Activated gamma-delta T cell (primary cell): ENCODE measurements around the gene PARD3.
"Not testable (repeated sequence)": the region's sequence is repeated elsewhere in the genome, so short reads cannot be mapped to it uniquely, and the experiment has no call there.

Experiments
- DNase-seq: peaks from one replicate; lab custom pipeline; 2025; lab: John Stamatoyannopoulos, UW

The PARD3 gene

DNA sequence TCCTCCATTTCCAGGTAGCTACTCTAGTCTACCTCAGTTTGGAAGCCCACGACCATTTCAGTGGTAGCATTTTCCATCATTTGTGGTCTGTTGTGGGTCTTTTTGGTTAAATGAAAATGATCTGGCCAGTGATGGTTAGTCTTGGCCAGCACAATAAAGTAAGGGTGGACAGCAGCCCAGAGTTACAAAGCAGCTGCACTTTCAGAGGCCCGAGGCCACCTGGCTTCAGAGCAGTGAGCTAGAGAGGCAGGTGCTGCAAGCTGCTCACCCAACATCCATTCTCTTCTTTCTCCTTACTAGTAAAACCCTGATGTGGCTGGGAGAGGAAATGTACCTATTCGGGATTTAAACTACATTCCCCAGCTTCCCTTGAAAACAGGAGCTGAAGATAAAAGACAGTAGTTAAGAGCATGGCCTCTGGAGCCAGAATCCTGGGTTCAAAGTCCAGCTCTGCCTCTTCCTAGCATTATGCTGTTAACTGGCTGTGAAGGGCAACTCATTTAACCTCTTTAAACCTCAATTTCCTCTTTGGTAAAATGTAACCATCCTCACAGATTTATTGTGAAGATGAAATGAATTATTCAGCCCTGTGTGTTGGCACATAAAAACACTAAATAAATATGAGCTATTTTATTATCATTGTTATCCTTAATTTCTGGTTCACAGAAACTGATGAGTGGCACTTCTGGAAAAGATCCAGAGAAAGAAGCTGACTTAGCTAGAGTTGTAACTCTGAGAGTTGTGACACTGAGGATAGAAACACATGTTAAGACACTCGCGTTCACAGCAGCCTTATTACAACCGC, 517.4 kb downstream of the PARD3 start:
- no peak for DNase-seq

DNA sequence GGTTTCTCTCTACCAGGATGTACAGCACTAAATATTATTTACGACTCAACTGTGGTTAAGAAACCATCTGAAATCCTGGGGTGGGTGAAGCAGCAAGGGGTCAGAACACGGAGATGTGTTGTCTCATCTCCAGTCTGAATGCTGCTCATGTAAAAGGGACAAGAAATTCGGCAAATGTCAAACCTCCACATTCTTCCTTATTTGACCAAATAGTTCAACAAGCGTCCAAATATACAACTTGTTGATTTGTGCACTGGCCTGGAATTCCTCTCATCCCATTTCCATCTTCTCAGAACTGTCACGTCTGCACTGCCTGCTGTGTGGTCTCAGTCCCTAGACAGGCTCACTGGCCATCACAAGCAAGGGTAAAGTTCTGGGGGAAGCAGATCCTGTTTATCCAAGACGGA, 520.0 kb downstream of the PARD3 start:
- DNase-seq, result no peak

DNA sequence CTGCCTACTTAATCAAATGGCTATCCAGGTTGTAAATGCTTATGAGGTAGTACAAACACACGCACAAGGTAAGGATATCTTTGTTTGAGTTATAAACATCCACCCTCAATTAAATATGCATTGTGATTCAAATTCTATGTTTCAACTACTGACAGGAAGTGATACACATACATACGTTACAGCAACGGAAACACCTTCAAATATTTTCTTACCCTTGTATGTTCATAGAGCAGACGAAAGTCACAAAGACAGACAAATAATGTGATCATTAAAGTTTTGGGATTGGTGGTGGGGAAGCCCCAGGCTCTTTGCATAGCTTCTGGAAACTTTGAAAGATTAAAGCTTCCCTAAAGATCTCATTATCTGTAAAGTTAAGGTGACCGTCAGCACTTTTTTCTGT, 521.0 kb downstream of the PARD3 start:
- no peak for DNase-seq

DNA sequence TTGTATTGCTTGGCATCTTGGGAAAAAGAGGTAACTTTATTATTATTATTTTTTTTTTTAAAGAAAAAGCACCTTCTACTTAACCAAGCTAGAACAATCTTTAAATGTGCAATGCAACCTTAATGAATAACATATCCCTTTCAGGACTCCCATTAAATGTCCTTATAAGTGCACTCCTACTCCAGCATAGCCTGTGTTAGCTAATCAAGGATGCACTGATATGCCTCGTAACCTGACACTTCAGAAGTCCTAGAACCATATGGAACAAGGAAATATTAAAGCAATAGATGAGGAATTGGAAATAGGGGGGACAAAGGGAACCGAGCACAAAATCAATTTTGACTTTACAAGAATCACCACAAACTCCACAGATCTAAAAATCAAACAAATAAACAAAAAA, 522.4 kb downstream of the PARD3 start:
- DNase-seq, result no peak

DNA sequence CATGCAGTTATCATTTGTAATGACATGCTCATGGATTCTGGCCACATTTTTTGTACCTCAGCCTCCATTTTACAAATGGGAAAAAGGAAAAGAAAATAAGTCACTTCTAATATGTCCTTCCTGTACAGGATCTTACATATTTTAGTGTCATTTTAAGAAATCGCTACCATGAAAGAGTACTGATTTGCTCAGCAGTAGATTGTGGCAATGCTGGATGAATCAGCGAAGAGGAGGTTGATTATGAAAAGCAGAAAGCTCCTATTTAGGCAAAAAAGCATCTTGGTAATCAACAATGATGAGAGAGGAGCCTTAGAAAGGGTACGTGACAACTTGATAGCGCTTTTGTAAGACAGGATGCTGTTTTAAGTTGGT, 522.9 kb downstream of the PARD3 start:
- no peak for DNase-seq

DNA sequence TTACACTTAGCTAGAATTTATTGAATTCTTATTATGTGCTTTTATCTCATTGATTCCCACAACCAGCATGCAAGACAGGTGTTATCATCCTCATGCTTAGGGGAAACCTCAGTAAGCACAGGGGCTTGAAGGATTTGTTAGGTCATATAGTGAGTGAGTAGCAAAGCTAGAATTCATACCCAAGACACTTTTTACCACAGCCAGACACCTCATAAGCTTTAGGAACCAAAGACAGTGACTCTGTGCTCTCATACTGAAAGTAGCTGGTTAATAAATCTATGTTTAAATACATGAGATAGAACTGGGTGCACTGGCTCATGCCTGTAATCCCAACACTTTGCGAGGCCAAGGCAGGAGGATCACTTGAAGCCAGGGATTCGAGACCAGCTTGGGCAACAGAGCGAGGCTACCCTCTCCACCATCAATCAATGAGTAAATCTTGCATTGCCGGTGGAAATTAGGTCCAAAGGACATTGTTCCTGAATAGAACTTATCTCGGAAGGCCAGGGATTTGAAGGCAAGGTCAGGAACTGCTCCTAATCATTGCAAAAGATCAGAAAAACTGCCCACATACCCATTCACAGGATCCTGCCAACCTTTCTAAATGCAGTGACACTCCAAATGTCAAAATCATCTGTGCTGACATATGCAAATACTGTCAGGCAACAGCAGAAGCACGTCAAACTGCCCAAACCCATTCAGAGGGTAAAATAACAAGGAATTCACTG, 523.5 kb downstream of the PARD3 start:
- DNase-seq, result no peak

- no peak for DNase-seq
Observed at GRCh38 chr10:34290412-34291081, 524.5 kb downstream of the PARD3 start.

GRCh38 chr10:34288634-34289033, 526.5 kb downstream of the PARD3 start:
- DNase-seq, result no peak

- no peak for DNase-seq
Observed at GRCh38 chr10:34286136-34286739, 528.9 kb downstream of the PARD3 start.

DNA sequence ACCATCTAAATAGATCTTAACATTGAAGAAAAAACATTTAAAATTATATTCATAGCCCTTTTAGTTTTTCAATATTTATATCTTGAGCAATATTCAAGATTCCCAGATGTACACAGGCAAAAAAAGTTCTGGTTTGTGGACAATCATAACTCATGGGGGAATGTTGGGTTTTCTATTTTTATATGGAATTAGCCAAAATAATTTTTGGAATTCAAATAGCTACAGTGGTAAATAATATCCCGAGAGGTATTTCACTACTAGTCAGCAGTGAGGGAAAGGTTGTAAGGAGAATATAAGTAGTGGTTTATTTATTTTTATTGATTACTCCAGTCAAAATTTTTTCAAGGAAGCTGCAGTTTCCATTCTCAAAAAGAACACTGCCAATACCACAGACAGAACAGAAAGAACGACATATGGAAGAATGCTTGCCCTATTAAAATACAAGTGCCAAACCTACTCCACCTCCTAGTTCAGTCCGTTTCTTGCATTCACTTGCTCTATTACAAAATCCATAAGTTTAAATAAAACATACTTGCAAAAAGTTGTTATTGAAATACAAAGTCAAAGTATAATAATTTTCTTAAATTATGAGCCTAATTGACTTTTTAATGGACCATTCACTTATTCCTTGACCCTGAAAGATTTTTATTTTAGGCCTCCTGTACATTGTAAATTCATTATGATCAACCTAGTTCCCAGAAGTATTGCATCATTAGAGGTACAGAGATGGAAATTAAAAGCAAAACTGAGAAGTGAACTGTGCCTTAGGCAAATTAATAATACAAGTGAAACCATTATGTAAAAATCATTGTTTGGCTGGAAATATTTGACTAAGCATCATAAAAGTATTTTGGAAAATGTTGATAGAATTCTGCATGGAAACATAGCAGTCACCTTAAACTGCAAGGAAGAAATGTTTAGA, 533.2 kb downstream of the PARD3 start:
- DNase-seq, result no peak

GRCh38 chr10:34280599-34281374, 534.3 kb downstream of the PARD3 start:
- no peak for DNase-seq

GRCh38 chr10:34275626-34276130, 539.4 kb downstream of the PARD3 start:
- DNase-seq, result no peak

DNA sequence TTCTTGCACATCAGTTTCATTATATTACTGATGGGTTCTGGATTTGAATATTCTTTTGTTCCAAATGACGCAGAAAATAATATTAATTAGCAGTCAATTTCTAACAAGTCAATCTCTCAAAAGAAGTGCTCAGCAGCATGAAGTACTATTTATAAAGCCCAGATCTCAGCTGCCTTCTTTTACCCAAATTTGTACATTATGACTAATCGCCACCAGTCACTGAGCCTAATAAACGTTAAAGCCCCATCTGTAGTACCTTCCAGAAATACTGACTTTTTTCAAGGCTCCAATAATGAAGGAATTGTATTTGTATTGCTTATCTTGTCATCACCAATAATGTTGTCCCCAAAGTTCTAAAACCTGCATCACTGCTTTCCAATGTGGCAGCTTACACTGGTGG, 540.2 kb downstream of the PARD3 start:
- no peak for DNase-seq

- no peak for DNase-seq
Observed at GRCh38 chr10:34273340-34273739, 541.8 kb downstream of the PARD3 start.

DNA sequence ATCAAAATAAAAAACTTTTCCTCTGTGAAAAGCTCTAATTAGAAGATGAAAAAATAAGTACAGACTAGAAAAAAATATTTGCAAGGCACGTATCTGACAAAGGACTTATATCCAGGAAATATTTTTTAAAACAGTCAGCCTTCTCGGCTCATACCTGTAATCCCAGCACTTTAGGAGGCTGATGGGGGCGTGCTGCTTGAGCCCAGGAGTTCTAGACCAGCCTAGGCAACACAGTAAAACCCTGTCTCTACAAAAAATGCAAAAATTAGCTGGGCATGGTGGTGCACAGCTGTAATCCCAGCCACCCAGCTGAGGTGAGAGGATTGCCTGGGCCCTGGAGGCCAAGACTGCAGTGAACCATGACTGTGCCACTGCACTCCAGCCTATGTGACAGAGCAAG, 542.8 kb downstream of the PARD3 start:
- no peak for DNase-seq

DNA sequence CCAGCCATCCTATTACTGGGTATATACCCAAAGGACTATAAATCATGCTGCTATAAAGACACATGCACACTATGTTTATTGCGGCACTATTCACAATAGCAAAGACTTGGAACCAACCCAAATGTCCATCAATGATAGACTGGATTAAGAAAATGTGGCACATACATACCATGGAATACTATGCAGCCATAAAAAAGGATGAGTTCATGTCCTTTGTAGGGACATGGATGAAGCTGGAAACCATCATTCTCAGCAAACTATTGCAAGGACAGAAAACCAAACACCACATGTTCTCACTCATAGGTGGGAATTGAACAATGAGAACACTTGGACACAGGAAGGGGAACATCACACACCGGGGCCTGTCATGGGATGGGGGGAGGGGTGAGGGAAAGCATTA, 546.7 kb downstream of the PARD3 start:
- DNase-seq, result not testable (repeated sequence)

DNA sequence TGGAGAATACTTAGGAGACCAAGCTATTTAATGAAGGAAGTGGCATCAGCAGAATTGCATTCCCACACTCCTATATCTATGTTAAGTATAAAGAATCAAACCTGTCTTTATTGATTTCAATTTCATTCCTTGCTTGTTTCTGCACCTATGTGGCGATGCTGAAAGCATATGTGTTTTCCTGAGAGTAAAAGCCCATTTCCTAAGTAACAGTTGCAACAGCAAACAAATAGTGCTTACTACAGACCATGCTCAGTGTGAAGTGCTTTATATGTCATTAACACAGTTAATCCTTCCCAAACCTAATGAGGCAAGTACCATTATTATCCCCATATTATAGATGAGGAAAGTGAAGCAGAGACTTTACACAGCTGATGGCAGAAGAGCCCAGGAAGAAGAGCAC, 552.1 kb downstream of the PARD3 start:
- DNase-seq, result no peak

DNA sequence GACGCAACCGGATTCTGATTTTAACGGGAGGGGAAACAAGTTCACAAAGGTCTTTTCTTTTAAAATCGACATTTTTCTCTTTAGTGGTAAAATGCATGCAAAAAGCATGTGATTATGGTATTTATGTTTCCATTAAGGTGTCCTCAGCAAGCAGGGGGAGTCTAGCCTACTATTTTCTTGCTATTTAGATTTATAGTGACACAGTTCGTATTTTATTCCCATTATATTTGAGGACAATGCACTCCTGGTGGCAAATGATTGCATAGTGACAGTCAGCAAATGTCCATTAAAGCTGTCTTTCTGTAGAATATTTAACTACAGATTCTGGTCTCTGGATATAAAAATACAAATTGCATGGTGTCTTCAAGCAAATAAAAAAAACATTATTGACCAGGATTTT, 554.2 kb downstream of the PARD3 start:
- DNase-seq, result no peak

DNA sequence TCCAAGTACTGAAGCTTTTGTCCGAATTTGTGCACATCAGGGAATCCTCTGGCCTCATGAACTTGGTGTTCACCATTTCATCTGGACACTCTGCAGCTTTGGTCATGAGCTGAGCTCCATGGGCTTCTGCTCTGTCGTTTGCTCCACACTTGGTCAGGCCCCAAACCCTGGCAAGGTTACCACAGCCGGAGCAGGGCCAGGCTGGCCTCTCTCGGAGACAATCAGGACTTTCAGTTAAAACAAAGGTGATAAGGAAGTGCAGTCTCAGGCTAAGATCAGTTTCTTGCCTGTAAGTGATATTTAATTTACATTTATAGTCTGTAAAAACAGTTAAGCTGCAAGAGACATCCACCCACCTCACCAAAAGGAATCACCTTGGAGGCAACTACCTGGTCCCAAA, 558.9 kb downstream of the PARD3 start:
- DNase-seq, result no peak

DNA sequence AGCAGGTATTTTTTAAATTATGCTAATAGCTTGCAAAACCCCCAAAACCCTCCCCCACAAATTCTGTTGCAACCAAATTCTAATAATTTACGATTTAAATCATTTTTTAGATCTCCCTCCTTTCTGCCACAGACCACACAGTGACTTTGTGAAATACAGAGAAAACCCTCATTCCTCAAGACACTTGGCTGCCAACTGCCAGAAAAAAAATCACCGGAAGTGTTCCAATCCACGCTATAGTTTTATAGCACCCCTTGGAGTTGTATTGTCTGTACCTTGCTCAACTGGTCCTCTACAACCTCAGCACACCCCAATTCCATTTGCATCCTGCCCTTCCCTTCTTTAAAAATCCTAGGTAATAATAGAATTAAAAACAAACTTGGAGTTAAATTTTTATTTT, 560.1 kb downstream of the PARD3 start:
- no peak for DNase-seq

GRCh38 chr10:34254596-34254995, 560.5 kb downstream of the PARD3 start:
- no peak for DNase-seq
